ENCODE measurements around the gene GNPDA1.

GNPDA1 gene

GRCh38 chr5:141961466-141961865 is 51.4 kb downstream of the GNPDA1 start:
- no peak for TF ChIP-seq CTCF (IDR thresholded peaks at IDR 0.05; ENCODE audit: low read depth, low read length)
- H3K4me3 ChIP-seq (replicated peaks in 1 of 2; ENCODE audit: low read depth in 2 of 2, low read length in 2 of 2) = no peak overlapping the region
- no peak for DNase-seq (ENCODE audit: low read depth in 2 of 2)

GRCh38 chr5:141960449-141961323 is 52.1 kb downstream of the GNPDA1 start:
- H3K4me3 ChIP-seq (replicated peaks in 1 of 2; ENCODE audit: low read depth in 2 of 2, low read length in 2 of 2) = no peak overlapping the region
- DNase-seq (ENCODE audit: low read depth in 2 of 2) = peak; percentile 86 to 88
- TF ChIP-seq CTCF (IDR thresholded peaks at IDR 0.05; ENCODE audit: low read depth, low read length) = peak; percentile 87

- DNase-seq (ENCODE audit: low read depth in 2 of 2) = no peak
- H3K4me3 ChIP-seq (replicated peaks in 1 of 2; ENCODE audit: low read depth in 2 of 2, low read length in 2 of 2) = no peak overlapping the region
- TF ChIP-seq CTCF (IDR thresholded peaks at IDR 0.05; ENCODE audit: low read depth, low read length) = peak; percentile 37
These were observed 52.8 kb downstream of the GNPDA1 start for GRCh38 chr5:141960018-141960417.

- DNase-seq (ENCODE audit: low read depth in 2 of 2) = peak; percentile 59 to 70
- H3K4me3 ChIP-seq (replicated peaks in 1 of 2; ENCODE audit: low read depth in 2 of 2, low read length in 2 of 2) = peak overlapping the region in 1 of 2 donors; percentile 21
- TF ChIP-seq CTCF (IDR thresholded peaks at IDR 0.05; ENCODE audit: low read depth, low read length) = no peak
These were observed 54.2 kb downstream of the GNPDA1 start for GRCh38 chr5:141958546-141959172.

- TF ChIP-seq CTCF (IDR thresholded peaks at IDR 0.05; ENCODE audit: low read depth, low read length) = no peak
- H3K4me3 ChIP-seq (replicated peaks in 1 of 2; ENCODE audit: low read depth in 2 of 2, low read length in 2 of 2) = peak within 1 kb of the TSS in 1 of 2 donors; percentile 21
- peak; percentile 55 to 81 for DNase-seq (ENCODE audit: low read depth in 2 of 2)
These were observed 54.7 kb downstream of the GNPDA1 start, which contains the start of gene PCDH12 for GRCh38 chr5:141958113-141958512. TSS of gene PCDH12 (minus strand) at chr5:141958202. CDS start at chr5:141957851, 351 bp downstream.

GRCh38 chr5:141957367-141957996 is 55.3 kb downstream of the GNPDA1 start:
- no peak for DNase-seq (ENCODE audit: low read depth in 2 of 2)
- TF ChIP-seq CTCF (IDR thresholded peaks at IDR 0.05; ENCODE audit: low read depth, low read length) = no peak
- no peak overlapping the region for H3K4me3 ChIP-seq (replicated peaks in 1 of 2; ENCODE audit: low read depth in 2 of 2, low read length in 2 of 2)

All from cardiac fibroblast (primary cell).